Nephron (organoid): ENCODE results near the gene MYCN.

ENCODE experiments used
- H3K27ac Mint-ChIP-seq, 3 experiments: 2 replicates each; pipeline ENCODE4 v1.8.0; 2020; ENCODE audit warnings: mixed read lengths in 3 of 3, mild to moderate bottlenecking in 2 of 3, moderate library complexity in 1 of 3
- H3K27me3 Mint-ChIP-seq: 2 replicates; pipeline ENCODE4 v1.8.0; 2021; ENCODE audit warnings: low read depth, mild to moderate bottlenecking, moderate library complexity, mixed read lengths
- H3K36me3 Mint-ChIP-seq: 2 replicates; pipeline ENCODE4 v1.8.0; 2020; ENCODE audit warnings: low read depth, mixed read lengths
- H3K4me1 Mint-ChIP-seq: 2 replicates; pipeline ENCODE4 v1.8.0; 2020; ENCODE audit warnings: mixed read lengths
- H3K4me3 Mint-ChIP-seq, 3 experiments: 2 replicates each; pipeline ENCODE4 v1.8.0; 2020; ENCODE audit warnings: mild to moderate bottlenecking in 3 of 3, mixed read lengths in 3 of 3, moderate library complexity in 2 of 3
- H3K9me3 Mint-ChIP-seq: 2 replicates; pipeline ENCODE4 v1.8.0; 2020; ENCODE audit warnings: mixed read lengths
- TF ChIP-seq, protein P1 (sequence below), 3 experiments: fragments of 200-600 bp; sonication (generic); IDR thresholded peaks; one replicate each; pipeline ENCODE4 v1.5.0; 2021; ENCODE audit warnings: antibody characterized with exemption in 3 of 3; ENCODE audit not compliant: unreplicated experiment in 3 of 3

MYCN gene

DNA sequence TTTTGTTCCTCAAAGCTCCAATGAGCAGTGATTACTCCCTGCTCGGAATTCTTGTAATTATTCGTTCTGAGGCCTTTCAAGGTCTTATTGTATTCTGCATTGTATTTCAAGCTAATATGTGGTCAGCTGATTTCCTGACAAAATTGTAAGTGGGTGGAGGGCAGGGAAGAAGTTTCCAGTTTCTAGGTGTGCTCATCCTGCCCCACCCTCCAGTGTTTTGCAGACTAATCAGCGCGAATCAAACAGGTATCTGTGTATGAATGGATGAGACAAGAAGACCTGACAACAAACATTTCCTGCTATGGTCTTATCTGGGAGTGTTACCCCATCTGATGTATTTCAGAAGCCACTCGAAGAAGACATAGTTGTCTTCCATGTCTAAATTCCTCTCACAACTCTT, 35.3 kb downstream of the MYCN start:
- peak overlapping the region in 1 of 3 experiments; percentile 9 for H3K27ac Mint-ChIP-seq
- peaks cover 8% of the 10 kb centered on the region for H3K27me3 Mint-ChIP-seq
- peaks cover 14% of the 10 kb centered on the region for H3K4me1 Mint-ChIP-seq
- no peaks in the 10 kb centered on the region for H3K9me3 Mint-ChIP-seq
- TF ChIP-seq, protein P1, sequence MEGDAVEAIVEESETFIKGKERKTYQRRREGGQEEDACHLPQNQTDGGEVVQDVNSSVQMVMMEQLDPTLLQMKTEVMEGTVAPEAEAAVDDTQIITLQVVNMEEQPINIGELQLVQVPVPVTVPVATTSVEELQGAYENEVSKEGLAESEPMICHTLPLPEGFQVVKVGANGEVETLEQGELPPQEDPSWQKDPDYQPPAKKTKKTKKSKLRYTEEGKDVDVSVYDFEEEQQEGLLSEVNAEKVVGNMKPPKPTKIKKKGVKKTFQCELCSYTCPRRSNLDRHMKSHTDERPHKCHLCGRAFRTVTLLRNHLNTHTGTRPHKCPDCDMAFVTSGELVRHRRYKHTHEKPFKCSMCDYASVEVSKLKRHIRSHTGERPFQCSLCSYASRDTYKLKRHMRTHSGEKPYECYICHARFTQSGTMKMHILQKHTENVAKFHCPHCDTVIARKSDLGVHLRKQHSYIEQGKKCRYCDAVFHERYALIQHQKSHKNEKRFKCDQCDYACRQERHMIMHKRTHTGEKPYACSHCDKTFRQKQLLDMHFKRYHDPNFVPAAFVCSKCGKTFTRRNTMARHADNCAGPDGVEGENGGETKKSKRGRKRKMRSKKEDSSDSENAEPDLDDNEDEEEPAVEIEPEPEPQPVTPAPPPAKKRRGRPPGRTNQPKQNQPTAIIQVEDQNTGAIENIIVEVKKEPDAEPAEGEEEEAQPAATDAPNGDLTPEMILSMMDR (IDR thresholded peaks at IDR 0.05; ENCODE audit: unreplicated experiment in 3 of 3): no peak
- H3K4me3 Mint-ChIP-seq: no peak overlapping the region
- no peaks in the 10 kb centered on the region for H3K36me3 Mint-ChIP-seq

DNA sequence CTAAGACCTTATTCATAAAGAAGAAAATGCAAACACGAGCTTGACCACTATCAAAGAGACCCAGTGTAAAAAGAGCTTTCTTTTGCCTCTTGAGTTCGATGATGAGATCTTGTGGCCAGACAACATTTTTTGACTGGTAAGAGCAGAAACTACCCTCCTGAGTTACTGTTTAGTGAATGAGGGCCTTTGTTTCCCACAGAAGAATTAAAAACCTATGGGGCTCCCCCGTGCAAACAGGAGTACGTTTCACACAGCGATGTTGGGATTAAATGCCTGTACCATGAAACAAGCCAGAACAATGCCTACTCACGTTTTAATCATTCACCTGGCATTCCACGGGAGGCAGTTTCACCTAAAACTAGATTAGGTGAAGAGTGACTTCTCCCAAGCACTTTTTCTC, 36.0 kb downstream of the MYCN start:
- Mint-ChIP-seq H3K4me3 (no peak overlapping the region), H3K27me3 (peaks cover 8% of the 10 kb centered on the region), H3K9me3 (no peaks in the 10 kb centered on the region), H3K27ac (peak overlapping the region in 1 of 3 experiments; percentile 9), H3K36me3 (no peaks in the 10 kb centered on the region), H3K4me1 (peaks cover 14% of the 10 kb centered on the region)
- TF ChIP-seq, protein P1 (IDR thresholded peaks at IDR 0.05; ENCODE audit: unreplicated experiment in 3 of 3): no peak

DNA sequence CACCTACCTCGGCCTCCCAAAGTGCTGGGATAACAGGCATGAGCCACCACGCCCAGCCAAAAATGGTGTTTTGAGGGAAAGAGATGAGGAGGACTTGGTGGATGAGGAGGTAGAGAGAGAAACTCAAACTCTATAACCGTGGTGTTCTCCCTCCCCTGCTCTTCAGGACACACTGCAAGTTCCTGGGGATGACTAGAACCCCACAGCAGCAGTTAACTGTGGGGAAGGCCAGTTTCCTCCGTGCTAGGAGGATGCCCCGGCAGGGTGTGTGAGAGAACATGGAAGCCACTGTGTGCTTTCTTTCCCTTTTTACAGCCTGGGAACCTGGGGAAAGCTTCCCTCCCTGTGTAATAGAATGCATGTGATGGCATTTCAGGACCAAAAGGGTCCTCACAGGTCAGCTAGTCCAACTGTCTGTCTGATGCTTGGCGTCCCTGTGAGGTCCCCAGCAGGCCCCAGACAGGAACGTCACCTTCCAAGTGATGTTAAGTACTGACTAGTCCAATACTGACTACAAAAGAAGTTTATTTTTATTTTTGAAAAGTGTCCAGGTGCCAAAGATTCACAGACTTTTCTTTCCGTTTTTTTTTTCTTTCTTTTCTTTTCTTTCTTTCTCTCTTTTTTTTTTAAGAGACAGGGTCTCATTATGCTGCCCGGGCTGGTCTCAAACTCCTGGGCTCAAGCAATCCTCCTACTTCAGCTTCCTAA, 38.9 kb downstream of the MYCN start:
- Mint-ChIP-seq H3K4me1 (peaks cover 24% of the 10 kb centered on the region), H3K27ac (no peak overlapping the region), H3K4me3 (no peak overlapping the region), H3K36me3 (no peaks in the 10 kb centered on the region), H3K27me3 (peaks cover 8% of the 10 kb centered on the region), H3K9me3 (no peaks in the 10 kb centered on the region)
- TF ChIP-seq, protein P1 (IDR thresholded peaks at IDR 0.05; ENCODE audit: unreplicated experiment in 3 of 3): no peak

DNA sequence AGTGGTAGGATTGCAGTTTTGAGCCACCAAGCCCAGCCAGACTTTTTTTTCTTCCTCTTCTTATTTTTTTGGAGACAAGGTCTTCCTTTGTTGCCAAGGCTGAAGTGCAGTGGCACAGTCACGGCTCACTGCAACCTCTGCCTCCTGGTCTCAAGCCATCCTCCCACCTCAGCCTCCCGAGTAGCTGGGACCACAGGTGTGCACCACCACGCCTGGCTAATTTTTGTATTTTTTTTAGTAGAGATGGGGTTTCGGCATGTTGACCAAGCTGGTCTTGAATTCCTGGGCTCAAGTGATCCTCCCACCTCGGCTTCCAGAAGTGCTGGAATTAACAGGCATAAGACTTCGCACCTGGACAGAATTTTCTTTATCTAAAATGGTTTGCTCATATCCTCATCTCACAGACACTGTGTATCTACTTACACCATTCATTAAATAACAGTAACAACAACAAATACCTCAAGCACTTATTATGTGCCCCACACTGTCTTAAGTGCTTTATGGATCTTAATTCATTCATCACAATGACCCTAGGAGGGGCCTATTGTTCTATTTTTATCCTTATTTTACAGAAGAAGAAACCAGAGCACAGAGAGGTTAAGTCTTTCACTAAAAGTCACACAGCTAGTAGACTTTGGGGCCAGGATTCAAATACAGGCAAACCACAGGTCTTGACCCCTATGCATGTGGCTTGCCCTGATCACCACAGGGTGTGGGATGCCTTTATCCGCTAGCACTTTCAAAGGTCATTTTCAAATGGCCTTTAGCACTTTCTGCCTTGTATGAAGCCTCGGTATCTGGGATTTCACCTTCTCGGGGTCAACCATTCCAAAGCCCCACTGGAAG, 39.6 kb downstream of the MYCN start:
- Mint-ChIP-seq H3K9me3 (no peaks in the 10 kb centered on the region), H3K36me3 (no peaks in the 10 kb centered on the region), H3K4me3 (no peak overlapping the region), H3K27me3 (peaks cover 8% of the 10 kb centered on the region), H3K4me1 (peaks cover 20% of the 10 kb centered on the region), H3K27ac (no peak overlapping the region)
- TF ChIP-seq, protein P1 (IDR thresholded peaks at IDR 0.05; ENCODE audit: unreplicated experiment in 3 of 3): no peak

DNA sequence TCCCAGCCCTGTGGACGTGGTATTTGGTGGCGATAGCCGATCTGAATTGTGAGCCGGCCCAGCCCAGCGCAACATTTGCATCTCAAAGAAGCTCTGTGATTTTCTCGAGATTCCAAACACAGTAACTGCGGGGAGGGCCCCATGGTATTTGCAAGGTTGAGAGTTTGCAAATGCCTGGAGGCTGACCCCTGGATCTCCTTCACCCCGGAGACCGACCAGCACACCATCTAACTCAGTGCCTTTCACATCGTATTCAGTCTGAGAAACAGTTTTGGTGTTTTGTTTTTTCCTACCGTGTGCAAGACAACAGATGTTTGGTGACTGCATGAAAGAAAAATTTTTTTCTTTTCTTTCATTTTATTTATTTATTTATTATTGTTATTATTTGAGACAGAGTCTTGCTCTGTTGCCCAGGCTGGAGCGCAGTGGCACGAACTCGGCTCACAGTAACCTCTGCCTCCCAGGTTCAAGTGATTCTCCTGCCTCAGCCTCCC, 40.3 kb downstream of the MYCN start:
- H3K4me3 Mint-ChIP-seq: no peak overlapping the region
- no peak overlapping the region for H3K27ac Mint-ChIP-seq
- H3K4me1 Mint-ChIP-seq: peaks cover 20% of the 10 kb centered on the region
- H3K36me3 Mint-ChIP-seq: no peaks in the 10 kb centered on the region
- peaks cover 8% of the 10 kb centered on the region for H3K27me3 Mint-ChIP-seq
- no peaks in the 10 kb centered on the region for H3K9me3 Mint-ChIP-seq
- TF ChIP-seq, protein P1 (IDR thresholded peaks at IDR 0.05; ENCODE audit: unreplicated experiment in 3 of 3): no peak
